GM15510 (cell line): ENCODE results near the gene PTRHD1.
A peak's percentile ranks its signal among the peaks of the same experiment; 100 is the strongest.

Experiments used
- POLR2A ChIP-seq: IDR thresholded peaks from 3 replicates; pipeline ENCODE4 v1.6.1; 2011; ENCODE audit warnings: borderline replicate concordance; ENCODE audit not compliant: insufficient read length; ENCODE audit errors: extremely low read depth

PTRHD1 gene, protein sequence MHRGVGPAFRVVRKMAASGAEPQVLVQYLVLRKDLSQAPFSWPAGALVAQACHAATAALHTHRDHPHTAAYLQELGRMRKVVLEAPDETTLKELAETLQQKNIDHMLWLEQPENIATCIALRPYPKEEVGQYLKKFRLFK

DNA sequence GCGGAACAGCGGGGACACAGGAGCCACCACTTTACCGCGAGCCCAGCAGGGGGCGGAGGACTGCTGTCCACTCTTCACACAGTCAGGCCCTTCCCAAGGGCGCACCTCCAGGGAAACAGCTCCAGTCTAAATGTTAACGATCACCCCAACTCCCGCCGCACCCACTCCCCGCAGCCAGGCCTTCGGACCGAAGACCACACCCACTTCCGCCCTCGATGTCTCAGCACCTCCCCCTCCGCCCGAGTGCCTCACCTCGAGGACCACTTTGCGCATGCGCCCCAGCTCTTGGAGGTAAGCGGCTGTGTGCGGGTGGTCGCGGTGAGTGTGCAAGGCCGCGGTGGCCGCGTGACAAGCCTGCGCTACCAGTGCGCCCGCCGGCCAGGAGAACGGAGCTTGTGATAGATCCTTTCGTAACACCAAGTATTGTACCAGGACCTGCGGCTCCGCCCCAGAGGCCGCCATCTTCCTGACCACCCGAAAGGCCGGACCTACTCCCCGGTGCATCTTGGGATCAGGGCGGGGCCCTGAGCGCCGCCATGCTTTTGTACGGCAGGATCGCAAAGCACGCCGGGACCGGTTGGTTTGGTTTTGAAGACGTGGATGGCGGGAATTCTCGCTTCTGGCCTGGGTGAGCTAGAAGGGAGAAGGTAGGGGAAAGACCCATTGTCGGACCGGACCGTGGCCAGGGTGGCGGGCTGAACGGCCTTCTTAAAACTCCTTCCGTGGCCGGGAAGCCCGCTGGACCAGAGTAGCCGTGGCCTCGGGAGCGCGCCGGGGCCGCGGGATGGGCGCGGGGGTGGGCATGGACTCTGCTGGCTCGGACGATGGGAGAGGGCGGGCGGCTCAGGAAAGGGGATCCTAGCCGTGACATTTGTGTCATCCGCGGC is at the start of gene PTRHD1, which contains the start of gene CENPO:
TSS of gene PTRHD1 (minus strand) at position 518 of the 887 bp plus-strand sequence. CDS start at position 504, 14 bp downstream.
TSS of gene CENPO (plus strand) at position 552 of the 887 bp plus-strand sequence. CDS start 495 bp downstream, outside the sequence.
- TF ChIP-seq POLR2A = peak; percentile 84

DNA sequence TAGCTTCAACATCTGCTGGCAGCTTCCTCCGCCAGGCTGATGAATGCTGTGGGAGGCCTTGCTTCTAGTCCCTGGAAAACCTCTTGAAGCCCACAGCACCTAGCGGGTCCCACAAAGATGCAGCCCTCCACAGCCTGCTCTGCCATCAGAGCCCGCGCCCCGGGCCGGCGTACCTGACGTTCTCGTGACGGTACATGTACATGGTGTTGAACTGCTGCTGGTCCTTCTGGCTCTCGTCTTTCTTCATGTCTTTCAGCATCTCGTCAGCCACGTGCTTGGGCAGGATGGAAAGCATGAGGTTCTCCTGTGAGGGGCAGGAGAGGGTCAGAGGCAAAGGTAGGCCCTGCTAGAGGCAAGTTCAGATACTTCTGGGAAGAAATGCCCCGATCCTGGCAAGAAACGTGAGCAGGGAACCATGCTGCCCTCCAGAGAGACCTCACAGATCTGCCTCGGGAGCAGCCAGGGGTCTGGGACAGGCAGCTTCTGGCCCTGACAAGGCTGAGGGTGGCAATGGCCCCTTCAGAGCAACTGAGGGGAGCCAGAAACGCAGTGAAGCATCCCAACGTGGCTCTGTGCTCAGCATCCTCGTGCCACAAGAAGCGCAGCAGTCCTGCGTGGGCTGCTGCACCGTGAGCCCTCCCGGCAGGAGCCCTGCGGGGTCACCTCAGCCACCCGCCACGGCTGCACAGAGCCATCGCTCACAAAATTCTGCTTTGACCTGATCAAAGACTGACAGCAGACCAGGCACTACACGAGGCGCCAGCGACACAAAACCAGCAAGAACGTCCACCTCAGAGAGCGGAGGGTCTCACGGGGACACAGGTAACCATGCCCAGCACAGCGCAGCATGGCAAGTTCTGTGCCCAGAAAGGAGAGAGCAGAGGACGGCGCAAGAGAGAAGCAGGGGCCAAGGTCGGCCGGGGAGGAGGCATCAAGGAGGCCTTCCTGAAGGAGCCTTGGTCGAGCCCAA is 49.2 kb upstream of the PTRHD1 start:
- no peak for TF ChIP-seq POLR2A

DNA sequence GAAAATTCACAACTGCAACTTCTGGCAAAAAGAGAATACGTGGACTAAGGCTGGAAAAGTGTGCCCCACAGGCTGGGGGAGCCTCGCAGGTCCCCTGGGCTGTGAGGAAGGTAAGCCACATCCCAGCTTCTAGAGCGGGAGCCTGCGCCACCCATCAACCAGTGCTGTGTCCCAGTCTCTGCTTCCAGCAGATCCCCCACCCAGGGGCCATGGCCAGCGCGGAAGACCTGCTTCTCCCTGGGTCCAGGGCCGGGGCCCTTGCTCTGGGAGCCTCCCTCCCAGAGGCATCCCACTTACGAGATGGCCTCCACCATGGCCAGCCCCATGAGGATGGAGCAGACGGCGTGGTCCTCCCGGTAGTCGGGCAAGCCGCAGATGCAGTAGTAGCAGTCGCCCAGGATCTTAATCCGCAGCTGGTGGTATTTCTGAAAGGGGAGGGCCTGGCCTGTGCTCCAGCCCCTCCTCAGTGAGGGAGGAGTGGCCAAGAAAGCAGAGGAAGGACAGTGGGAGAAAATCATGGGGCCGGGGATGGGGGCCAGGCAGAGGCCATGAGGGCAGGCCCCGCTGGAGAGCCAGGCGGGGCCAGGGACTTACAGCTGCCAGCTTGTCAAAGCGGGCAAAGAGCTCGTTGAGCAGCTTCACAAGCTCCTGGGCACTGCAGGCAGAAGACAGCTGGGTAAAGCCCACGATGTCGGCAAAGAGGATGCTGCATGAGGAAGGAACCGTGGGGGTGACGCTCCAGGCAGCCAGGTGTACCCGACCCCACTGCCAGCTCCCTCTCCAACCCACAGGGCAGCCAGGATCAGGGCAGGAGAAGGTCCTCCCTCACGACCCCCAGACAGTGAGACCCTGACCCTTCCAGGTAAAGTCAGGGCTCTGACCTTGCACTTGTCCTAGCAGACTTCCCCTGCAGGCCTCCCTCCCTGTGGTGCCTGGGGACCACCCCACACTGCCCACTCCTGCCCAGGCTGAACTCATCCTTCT is 48.1 kb upstream of the PTRHD1 start:
- no peak for TF ChIP-seq POLR2A

DNA sequence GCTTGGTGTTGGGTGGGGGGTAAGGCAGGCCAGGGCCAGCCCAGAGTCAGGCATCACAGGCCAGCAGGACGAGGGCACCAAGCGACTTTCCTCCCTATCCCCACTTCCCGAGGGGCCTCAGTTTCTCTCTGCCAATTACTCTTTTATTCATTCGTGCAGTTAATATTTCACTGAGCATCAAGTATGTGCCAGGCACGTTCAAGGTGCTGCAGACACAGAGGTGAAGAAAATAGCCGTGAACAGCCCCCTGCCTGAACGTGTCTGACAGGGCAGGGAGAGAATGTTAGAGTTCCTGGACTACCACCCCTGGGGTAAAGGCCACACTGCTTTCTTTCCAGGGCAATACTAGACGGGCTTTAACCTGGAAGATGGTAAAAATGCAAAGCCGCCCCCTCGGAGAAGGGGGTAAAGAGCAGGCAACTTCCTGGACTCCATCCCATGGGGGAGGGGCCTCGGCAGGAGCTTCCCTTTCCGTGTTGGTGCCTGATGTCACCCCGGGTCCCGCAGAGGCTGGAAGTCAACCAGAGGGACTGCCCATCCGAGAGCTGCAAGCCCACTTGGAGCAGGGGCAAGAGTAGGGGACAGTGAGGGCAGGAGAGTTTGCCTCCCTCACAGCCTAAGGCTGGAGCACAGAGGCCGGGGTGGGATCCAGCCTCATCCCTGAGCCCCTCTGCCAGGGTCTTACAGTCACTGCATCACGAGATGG is 47.1 kb upstream of the PTRHD1 start:
- TF ChIP-seq POLR2A = no peak

DNA sequence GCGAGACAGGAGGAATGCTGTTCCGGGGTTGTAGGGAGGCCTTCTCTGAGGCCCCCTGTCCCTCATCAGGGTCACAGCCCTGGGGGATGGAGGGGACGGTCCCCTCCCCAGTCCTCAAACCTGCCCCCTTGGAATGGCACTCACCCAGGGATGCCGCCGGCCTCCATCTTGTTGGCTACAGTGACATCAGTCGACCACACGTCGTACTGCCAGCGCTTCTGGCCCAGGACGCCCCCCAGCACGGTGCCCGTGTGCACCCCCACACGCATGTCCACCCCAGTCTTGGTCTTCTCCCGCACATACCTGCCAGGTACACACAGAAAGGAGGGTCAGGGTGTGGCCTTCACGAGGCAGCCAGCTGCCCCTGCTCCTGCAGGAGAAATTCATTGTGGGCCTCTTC is 46.5 kb upstream of the PTRHD1 start:
- TF ChIP-seq POLR2A = no peak

DNA sequence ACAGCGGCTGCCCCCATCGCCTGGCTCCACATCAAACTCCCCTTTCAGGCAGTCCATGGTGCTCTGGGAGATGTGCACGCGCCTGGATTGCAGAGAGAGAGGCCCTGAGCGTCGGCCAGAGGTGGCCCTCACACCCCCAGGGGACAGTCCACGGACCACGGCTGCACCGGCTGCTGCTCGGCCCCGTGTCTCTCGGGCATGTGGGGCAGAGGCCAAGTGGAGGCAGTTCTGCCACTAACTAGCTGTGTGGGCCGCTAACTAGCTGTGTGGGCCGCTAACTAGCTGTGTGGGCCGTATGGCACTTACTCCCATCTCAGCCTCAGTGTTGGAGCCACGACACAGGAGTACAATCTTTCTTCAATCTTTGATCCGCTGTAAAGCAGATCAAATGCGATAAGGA is 45.4 kb upstream of the PTRHD1 start:
- TF ChIP-seq POLR2A = no peak

DNA sequence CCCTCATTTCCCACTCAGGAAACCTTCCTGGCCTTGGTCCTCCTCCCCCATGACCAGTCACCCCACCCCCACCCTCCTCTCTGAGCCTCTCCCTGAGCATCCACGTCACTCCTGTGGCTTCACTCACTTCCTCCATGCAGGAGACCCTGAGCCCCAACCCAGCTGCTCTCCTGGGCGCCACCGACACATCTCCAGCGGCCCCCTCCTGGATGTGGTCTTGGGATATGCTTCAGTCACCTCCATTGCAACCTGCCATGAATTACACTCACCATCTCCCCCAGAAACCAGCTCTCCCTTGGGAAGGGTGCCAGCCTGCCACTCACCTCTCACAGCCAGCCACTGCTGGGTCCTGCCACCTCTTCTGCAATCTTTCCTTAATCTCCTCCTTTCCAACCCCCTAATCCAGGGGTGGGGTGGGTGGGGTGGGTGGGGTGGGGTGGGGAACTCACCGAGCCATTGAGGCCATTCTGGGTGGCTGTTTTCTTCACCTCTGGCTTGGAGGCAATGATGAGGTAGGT is 44.9 kb upstream of the PTRHD1 start:
- no peak for TF ChIP-seq POLR2A

DNA sequence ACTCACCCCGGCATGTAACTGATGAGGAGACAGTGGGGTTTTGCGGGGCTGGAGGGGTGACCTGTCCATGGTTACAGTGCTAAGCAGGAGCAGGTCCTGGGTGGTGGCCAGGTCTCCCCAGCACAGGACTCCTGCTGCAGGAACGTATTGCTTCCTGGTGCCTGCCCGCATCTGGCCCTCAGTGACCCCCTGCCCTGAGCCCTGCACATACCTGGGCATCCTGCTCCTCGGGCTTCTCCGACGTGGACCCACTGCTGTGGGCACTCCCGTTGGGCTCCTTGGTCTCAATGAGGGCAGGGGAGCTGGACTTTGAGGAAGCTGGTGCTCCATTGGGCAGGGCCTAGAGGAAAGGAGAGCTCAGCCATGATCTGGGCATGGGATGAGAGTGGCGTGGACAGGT is 43.5 kb upstream of the PTRHD1 start:
- TF ChIP-seq POLR2A = no peak

DNA sequence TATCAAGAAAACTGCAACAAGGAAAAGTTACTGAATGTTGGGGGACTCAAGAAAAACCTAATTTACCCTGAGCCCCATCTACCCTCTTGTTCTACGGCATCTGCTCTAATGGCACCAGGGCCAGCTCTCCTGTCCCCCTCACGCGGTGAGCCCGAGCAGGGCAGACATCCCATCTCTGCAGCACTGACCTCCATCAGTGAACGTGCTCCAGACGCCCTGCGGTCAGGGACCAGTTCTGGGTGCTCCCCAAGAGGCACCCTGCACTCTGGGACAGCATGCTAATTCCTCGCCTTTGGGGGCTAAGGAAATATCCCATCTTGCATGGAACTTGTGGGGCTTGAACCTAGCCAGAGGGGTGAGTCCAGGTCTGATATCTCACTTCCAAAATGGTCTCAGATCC is 43.0 kb upstream of the PTRHD1 start:
- no peak for TF ChIP-seq POLR2A

DNA sequence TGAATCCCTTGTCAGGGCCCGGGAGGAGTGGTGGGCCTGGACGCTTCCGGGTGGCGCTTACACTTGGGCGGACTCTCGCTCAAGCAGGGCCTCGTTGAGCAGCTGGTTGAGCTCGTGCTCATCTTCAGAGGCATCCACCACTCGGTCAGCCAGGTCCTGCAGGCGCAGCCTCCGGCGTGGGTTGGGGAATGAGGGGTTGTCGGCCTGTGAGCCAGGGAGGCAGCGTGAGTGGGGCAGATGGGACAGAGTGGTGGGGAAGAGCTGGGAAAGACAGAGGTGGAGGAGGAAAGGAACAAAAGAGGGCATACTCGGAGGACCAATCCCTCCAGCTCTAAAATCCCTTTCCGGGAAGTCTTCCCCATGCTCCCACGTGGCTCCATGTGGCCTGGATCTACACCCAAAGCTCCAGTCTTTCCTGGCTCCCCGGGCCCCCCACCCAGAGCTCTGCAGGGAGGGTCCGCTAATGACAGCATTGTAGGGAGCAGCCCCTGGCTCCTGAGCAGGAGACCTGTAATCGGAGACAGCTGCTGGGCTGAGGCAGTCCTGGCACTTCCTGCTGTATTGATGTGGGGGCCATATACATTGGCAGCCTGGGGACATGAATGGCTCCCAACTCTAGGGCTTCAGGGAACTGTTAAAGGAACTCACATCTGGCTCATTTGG is 41.7 kb upstream of the PTRHD1 start:
- no peak for TF ChIP-seq POLR2A

DNA sequence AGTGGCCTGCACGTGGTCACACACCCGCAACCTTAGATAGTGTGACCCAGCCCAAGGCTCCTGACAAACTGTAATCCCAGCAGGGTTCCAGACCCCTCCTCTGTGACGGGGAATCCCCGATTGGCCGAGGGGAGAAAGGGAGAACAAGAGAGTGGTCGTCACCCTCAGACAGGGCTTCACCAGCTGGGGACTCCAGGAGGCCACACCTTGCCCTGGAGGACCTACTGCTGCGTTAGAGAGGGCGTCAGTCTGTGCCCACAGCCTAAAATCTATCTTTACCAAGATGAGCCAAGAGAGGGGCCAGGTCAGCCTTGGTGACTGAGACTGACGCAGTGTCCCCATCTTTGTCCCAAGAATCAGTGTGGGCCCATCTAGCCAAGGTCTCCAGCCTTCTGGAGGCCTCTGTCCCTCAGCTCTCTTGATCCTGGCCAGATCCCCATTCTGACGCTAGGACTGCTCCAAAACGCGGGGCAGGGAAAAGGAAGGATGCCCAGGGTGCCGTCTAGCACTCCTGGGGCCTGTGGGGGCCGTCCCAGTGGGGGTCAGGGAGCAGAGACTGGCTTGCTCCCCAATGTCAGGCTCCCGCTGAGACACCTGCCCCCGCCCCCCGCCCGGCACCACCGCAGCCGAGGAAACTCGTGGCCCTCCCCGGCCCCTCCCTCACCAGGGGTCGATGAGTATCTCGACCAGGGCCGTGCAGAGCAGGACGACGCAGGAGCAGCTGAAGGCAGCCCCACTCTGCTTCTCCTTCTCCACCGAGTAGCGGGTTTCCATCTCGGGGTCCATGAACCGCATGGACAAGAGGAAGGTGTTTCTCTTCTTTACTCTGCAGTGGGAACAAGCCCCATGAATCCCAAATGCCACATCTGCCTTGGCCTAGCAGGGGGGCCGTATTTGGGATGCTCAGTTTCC is 40.9 kb upstream of the PTRHD1 start:
- TF ChIP-seq POLR2A = no peak
